HG02798 (cell line): ENCODE data around the gene JUN.

Experiments used
- ATAC-seq: cut with Tn5 transposase; IDR thresholded peaks from one replicate; pipeline ENCODE4 v1.9.1; 2021; ENCODE audit warnings: mild to moderate bottlenecking; ENCODE audit not compliant: unreplicated experiment, poor library complexity

JUN gene

DNA sequence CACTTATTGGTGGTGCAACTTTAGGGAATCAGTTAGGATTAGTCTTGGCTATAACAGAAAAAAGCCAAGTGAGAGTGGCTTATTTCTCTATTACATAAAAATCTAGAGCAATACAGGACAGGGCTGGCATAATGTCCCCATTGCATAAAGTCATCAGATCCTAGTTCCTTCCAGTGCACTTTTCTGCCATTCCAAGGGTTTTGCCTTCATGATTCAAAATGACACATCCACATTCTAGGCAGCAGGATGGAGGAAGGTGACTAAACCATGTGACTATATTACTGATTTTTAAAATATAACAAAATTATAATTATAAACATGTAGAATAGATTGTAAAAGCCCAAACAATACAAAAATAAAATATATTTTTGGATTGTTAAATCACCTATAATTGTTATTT lies 18.8 kb downstream of the JUN start:
- no peak for ATAC-seq

DNA sequence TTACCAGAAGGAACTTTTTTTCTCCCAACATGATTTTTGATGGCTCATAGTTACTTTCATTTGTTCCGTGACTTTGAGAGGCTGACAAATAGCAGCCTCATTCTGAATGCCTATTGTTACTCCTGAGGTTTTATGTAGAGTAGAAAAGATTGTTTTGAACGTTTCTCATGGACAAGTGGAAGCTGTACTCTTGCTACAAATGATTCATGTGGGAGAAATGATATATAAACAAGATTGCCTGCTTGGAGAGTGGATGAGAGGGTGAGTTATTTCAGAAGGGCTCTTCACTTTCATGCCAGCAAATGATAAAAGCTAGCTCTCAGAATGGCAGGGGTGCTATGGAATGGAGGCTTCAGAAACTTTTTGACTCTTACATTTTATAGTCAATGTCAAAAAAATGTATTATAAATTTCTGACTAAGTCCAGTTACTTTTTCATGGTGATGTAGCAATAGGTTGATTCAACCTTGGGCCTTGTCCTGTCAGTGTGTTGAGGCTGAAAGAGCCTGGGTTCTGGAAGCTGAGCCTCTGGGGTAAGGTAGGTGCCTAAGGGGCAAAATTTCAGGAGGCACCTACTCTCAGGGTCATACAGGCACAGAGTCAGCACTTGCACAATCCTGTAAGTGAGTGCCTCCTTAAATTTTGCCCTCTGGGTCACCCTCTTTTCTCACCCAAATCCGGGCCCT lies 19.4 kb downstream of the JUN start:
- ATAC-seq, result no peak

DNA sequence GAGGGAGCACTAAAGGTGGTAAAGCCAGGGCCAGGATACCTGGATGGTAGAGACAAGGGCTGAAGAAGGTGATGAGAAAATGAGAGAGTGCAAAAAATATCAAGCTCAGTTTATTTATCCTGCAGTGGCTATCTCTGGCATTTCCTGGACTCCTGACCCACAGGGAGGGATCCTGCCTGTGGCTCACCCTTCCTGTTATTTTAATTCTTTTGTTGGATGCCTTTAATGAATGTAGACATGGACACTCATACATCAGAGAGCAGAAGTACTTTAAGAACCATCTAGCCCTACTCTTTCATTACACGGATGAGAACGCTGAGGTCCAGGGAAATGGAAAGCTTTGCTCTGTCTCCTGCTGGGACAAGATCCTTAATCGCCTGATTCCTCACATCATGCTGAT lies 20.6 kb downstream of the JUN start:
- no peak for ATAC-seq

DNA sequence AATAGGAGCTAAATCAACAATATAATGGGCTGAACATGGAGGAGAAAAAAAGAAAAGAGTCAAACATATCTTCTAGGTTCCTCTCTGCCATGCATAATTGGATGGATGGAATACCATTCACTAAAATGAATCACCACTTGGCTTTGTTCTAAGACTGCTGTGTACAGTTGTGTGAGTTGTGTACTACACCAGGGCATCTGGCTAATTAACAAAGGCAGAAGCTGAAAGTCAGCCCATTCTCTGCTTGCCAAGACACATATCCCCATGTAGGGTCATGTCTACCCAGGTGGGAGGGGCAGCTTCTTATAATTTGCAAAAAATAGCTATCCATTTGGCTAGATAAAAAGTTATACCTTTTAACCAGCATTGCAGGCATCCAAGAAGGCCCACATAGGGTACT lies 21.0 kb downstream of the JUN start:
- ATAC-seq, result no peak

DNA sequence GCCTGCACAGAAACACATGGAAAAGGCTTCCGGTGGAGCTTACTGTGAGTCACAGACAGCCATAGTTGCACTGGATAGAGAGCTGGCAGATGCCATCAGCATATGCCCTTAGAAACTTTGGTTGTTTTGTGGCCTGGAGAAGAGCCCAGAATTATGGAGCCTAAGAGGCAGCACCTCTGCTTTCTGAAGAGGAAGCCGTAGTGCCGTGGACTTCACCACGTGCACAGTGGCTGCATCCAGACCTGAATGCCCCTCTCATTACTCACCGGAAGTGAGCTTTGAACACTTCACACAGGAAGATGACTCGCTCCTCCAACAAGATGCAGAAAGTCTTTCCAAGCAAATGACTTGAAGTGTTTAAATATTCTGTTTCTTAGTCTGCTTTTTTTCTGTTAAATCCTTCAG lies 28.4 kb downstream of the JUN start:
- ATAC-seq, result no peak

DNA sequence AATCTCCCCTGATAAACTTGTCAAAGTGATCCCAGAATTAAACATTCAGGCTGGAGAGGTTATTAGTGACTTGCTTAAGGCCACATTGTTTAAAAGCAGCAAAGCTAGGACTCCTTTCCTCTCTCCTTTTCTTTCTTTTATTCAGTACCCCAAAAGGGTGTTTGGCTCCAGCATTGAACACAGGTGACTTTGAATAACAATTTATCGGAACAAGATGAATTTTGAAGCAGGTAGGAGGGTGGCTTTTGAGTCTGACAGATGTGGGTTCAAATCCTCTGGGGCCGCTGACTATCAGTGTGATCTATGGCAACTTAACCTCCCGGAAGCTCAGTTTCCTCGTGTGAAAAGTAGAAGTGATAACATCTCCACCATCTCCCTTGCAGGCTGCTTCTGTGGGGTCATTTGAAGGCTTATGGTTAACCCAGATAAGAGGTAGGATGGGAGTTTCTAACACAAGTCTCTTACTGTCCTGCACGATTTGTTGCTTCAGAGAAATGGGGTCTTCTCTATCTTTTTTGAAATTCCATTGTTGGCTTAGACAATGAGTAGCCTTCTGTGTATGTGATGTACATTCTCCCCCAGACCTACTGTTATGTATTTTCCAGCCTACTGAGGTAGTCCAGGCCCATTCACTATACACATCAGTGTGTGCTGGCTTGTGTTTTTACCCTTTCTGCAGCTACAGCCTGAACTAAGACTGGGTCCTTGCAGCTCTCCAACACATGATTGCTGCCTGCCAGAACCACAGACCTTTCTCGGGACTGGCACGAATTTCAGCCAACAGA lies 29.0 kb downstream of the JUN start:
- no peak for ATAC-seq

DNA sequence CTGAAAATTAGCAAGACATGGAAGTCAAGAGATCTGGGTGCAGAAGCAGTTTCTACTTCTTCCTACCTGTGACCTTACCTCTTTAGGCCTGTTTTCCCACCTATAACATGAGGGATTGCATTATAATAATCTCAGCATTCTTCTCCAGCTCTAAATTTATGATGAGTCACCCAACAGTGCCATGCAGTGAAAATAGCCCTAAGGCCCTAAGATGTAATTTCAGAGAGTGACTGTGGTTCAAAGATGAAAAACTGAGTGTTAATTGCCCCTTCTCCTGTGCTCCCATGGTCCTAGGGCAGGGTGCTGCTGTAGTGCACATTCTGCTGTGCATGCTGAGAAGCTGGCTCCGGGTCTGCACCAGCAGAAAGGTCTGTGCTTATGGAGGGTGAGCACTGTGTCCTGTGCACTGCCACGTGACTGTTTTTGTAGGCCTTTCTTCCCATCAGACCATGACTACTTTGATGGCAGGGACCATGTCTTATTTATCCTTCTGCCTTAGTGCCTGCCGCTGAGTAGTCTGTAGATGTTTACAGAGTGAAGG lies 29.7 kb downstream of the JUN start:
- no peak for ATAC-seq

DNA sequence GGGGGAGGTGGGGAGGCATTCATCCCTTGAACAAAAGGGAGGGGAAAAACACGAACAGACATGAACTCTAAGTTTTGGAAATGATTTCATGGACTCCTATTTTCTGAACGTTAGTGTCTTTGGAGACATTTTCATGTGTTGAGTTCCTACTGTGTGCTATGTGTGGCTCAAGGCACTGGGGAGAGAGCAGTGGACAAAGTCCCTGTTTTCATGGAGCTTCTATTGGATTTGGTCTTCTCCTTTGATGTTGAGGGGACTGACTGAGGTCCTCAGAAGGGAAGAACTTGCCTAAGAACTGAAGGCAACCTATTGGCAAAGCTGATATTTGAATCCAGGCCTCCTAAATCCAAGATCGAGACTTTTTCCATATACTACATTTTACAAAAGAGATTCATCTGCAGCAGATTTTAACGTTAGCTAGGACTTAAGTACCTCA lies 30.4 kb downstream of the JUN start:
- ATAC-seq, result no peak

DNA sequence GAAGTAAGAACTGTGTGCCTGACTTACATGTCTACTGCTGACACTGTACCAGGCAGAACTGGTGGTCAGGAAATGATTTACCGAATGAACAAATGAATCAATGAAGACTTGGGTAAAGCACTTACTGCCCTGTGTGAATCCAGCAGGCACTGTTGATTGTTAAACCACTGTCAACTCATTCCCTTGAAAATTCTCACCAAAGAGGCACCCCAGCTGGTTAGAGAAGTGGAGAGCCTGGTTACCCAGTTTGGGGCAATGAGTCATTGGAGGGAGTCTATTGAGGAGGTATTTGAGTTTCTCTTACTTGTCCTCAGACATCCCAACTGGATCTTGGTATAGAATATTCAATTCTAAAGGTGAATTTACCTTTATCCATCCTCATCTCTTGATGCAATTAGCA lies 34.2 kb downstream of the JUN start:
- ATAC-seq, result no peak

DNA sequence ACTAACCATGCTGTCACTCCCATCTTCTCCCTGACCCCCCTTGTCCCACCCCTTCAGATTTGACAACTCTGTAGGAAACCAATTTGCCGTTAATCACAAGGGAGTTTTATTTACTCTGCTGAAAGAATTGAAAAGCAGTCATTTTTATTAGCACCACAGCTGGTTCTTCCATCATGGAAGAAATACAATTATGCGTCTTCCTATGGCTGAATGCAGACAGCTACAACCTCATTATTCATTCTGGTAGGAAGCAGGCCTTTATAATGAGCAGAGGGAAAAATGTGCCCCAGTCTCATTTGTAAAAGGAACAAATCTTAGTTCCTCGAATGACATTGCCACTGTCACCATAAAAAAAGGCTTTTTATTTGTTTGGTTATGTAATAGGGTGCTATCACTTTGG lies 35.2 kb downstream of the JUN start:
- ATAC-seq, result no peak

DNA sequence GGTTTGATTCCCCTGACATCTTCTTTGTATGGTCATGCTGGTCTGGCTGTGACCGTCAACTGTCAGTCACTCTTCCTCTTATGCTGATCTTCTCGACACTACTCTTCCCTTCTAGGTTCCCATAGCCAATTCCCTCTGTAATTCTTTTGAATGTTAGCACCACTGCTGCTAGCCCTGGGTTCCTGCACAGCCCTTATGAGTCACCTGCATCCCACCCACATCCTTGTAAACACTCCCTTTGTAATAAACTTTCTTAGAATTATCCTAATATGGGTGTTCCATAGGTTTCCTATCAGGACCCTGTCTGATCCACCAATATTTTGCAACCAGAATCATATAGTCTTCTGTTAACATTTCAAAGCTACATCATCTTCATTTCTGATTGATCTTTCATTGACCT lies 37.1 kb downstream of the JUN start:
- no peak for ATAC-seq

DNA sequence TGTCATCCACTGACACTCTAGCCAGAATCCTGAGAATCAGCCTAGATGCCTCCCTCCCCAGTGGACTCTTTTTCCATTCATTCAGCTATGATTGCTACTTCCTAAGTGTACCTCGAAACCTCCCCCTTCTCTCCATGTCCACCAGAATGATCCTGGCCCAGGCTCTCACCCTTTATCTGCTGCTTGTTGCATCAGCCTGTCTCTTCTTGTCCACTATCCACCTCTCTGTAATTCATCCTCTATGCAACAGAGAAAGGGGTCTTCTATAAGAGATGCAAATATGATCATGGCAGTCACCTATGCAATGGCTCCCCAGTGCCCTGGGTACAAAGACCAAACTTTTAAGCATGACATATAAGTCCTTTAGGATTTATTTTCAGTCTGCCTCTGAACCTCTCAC lies 37.7 kb downstream of the JUN start:
- ATAC-seq, result no peak

DNA sequence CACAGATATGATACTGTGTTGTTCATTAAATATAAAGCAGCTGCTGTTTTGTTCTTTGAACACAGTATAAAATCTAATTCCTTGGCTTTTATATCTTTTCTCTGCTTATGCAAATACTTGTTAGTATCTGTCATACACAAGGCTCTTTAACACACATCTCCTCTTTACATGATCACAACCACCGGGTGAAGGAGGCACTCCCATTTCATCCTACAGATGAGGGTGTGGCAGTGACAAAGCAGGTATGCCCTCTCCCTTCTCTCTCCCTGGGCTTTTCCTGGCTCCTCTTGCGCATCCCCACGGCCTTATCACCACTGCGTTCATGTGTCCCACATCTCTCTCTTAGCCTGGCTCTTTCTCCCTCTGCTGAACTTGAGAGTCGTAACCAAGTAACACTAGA lies 38.2 kb downstream of the JUN start:
- no peak for ATAC-seq

DNA sequence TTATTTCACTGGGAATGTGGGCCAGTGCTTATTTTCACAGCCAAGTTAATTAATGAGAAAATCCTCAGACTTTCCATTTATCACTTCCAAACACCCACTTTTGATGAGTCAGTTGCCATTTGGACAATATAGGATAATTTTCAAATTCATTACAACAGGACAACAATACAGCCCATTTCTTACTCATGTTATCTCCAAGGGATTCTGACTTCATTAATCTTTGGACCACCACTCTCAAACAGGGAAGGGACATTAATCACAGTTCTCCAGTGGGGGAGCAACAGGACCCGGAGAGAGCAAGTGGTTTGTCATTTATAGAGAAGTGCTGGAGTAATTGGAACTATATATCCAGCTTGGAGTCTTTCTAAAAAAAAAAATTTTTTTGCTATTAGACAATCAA lies 38.7 kb downstream of the JUN start:
- ATAC-seq, result no peak

DNA sequence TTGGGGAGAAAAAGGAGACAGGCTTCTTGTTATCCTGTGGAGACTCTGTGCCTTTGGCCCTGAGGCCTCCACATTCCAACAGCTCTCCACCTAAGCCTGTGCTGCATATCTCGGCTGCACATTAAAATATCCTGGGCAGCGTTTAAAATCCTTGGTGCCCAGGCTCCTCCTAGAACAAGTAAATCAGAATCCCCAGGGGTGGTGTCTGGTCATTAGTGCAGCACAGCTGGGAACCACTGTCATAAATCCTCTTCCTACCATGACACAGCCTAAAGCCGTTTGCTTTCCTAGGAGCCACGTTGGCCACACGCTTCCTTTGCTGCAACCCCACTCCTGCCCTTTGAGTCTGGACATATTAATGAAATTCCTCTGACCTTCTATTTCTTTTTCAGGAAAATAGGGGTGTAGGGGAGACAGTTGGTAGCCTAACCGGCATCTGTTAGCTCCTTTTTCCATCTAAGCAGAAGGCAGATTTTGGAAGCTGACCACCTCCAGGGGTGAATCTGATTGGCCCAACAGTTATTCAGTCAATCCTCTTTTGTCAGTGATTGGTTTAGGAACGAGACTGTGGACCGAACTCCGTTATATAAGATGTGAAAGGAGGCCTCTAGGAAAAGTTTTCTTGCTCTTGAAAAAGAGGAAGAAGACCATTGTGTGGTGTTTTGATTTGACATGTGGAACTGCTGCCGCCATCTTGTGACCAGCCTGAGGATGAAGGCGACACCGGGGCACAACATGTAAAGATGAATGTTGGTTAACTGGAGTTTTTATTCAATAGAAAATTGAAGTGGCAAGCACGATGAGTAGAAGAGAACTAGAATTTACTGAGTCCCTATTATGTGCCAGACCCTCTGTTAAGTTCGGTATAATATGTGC lies 41.9 kb downstream of the JUN start:
- no peak for ATAC-seq

DNA sequence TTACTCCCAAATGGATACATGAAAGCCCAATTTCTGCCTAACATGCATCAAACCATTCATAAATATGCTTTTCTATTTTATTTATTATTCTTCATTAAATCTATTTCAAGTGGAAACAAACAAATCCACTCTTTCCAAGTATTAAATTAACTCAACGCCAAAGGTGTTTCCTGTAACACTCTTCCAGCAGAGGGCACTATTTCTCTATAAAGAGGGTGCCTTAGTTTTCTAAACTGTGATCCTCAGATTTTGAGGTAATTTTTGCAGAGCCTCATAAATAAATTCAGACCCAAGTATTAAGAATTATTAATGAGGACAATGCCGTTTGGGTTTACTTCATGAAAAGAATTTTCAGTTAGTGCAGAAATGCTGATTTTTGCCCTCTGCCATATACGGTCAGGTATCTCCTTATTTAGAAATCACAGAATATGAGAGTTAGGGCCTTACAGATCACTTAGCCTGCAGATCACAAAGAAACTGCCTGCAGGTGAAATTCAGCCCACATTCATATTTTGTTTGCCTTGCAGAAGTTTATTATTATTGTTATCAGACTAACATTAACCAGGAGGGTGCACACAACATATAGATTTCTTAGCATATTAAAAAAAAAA lies 43.9 kb downstream of the JUN start:
- ATAC-seq, result no peak

DNA sequence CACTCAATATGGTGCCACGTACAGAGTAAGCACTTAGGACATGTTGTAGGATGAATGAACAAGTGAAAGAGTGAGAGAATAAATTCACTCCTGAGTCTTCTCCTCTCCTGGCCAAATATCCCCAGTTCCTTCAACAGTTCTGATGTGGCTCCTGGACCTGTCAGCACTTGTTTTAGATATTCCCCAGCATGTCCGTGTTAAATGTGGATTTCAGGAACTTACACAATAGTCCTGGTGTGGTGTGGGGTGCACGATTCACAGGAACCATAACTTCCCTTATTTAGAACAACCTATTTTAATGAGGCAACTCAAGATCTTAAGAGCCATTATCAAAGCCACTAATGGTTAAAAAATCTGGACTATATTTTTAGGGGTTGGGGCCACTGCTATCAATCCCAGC lies 45.0 kb downstream of the JUN start:
- no peak for ATAC-seq

DNA sequence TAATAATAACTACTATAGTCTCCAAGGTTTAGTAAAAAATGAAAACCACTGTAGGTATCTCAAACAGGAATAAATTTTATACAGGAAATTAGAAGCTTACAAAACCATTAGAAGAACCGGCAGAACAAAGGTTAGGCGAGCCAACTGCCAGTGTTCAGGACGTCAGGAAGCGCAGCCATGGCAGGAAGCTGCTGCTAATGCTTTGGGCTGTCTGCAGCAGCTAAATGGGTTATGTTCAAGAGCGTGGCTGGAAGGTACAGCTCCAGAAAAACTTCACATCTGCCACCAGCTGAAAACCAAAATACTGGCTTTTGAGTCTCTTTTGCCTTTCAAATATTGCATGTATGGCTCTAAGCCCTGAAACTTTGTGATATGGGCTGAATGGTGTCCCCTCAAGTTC lies 48.3 kb downstream of the JUN start:
- no peak for ATAC-seq

DNA sequence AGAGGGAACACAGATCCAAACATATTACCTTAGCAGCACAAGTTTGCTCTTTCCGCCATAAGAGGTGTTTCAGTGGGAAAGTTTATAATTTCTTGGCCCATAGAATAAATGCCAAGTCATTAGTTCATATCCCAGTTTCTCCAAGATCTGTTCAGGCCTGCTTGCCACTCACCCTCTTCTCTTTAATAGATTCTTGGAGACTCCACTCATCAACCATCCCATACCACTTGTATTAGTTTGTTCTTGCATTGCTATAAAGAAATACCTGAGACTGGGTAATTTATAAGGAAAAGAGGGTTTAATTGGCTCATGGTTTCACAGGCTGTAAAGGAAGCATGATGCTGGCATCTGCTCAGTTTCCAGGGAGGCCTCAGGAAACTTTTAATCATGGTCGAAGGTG lies 49.2 kb downstream of the JUN start:
- no peak for ATAC-seq

DNA sequence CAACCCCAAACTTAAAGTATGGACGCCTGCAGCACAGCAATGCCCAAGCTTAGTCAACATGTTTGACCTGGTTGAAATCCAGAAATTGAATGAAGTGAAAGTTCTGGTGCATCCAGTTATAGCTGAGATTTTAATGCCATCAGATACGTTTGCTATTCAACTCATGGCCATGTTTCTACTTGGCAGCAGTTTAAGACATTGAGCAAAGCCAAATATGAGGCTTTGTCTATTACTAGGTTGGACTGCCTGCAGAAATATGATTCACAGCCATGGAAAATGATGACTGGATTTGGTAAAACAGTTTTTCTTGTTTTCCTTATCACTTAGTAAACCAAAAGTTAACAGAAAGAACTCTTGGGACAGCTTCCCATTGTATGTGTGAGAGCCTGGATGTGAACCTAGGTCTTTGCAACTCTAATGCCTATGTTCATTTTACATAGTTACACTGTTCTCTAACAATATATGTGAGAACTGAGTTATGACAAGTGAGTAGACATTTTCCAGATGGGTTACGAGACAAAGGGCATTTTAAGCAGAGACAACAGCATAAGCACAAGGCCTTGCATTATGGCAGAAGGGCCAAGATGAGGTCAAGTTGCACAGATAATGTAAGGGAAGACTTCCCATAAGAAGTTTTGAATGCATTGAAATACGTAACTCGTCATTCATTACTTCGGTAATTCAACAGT lies 51.6 kb downstream of the JUN start:
- ATAC-seq, result no peak
